ENCODE data around the gene BBC3.
"Not testable (repeated sequence)": the region's sequence is repeated elsewhere in the genome, so short reads cannot be mapped to it uniquely, and the experiment has no call there.

BBC3 gene, protein sequence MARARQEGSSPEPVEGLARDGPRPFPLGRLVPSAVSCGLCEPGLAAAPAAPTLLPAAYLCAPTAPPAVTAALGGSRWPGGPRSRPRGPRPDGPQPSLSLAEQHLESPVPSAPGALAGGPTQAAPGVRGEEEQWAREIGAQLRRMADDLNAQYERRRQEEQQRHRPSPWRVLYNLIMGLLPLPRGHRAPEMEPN

DNA sequence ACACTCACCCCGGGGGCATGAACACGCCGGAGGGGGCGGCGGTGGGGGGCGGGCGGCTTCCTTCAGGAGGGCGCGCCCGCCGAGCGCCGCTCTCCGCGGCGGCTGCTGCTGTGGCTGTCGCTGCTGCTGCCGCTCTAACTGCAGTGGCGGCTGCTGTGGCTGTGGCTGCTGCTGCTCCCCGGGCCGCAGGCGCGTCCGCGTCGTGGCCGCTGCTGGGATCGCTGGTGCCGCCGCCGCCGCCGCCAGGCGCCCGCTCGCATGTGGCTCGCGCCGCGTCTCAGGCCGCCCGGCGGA lies at the start of gene BBC3:
Gene BBC3 (minus strand): TSS at position 279 of the 294 bp plus-strand sequence. CDS start 2,768 bp downstream, outside the sequence.
- no peak for DNase-seq

DNA sequence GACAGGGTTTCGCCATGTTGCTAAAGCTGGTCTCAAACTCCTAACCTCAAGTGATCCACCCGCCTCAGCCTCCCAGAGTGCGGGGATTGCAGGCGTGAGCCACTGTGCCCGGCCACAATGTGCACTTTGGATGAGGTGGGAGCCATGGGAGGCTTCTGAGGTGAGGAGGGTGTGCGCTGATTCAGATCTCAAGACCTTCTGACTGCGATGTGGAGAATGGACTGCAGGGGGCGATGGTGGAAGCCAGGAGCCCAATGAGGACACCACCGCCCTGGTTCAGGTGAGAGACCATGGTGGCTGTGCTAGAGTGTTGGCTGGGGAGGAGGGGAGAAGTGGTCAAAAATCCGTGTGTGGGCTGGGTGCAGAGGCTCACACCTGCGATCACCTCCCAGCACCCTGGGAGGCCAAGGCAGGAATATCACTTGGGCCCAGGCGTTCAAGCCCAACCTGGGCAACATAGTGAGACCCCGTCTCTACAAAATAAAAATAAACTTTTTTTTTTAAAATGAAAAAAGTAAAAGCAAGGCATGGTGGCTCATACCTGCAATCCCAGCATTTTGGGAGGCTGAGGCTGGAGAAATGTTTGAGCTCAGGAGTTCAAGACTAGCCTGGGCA lies 49.3 kb upstream of the BBC3 start:
- peak; percentile 63 for DNase-seq

DNA sequence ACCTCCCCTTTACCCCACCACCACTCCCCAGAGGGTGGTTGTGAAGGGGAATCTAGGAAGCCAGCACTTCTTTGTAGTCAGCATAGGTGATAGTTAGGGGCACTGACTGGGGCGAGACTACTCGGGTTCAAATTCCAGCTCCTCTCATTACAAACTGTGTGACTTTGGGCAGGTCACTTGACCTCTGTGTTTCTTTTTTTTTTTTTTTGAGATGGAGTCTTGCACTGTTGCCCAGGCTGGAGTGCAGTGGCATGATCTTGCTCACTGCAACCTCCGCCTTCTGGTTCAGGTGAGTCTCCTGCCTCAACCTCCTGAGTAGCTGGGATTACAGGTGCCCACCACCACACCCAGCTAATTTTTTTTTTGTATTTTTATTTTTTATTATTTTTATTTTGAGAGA lies 45.5 kb upstream of the BBC3 start:
- DNase-seq = not testable (repeated sequence)

DNA sequence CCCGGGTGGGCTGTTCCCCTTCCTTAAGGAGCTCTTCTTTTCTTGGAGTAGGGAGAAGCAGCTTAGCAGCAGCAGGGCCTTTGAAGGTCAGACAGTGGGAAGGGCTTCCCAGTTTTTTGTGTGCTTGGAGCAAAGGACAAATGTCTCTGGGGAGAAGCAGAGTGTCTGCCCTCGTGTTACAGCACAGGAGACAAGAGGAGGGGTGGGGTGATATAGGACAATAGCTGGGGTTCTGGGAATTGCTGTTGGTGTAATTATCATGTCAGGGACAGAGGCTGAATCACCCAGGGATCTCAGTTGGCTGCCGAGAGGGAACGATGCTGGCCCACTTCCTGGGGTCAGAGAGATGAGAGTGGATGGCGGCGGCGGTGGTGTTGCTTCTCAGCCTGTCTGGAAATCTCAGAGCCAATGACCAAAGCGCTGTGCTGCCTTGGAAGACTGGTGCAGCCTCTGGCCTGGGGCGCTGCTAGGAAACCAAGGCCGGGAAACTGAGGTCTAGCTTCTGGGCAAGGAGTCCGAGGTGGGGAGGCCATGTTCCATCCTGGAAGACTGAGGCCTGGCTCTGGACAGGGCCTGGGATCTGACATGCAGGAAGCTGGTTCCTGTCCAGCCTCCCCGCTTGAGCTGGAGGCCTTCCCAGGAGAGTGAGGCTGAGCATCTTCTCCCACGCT lies 44.9 kb upstream of the BBC3 start:
- no peak for DNase-seq

DNA sequence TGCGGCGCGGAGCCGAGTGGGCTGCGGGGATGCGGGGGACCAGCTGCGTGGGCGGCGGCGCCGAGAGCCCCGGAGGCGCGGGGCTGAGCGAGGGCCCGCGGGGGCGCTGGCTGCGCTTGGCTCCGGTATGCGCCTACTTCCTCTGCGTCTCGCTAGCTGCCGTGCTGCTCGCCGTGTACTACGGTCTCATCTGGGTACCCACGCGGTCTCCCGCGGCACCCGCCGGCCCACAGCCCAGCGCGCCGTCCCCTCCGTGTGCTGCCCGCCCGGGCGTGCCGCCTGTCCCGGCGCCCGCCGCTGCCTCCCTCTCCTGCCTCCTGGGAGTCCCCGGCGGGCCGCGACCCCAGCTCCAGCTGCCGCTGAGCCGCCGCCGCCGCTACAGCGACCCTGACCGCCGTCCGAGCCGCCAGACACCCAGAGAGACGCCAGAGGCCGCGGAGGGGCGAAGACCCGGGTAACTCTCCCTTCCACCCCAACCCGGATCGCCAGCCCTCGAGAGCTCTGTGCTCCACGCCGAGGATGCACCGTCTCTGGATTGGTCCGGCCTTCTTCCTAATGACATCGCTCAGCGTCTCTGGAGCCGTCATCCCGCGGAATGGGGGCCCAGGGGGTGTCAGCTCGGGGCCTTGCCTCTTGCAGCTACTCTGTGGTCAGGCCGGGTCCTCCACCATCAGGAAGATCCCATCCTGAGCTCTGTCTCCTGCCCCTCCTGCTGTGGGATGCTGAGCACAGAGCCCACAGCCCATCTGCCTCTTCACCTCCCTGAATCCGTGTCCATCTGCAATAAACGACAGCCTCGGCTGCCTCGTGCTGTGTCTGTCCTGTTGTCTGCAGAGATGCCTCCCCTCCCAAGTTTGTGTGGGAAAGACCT lies 44.1 kb upstream of the BBC3 start:
- no peak for DNase-seq

DNA sequence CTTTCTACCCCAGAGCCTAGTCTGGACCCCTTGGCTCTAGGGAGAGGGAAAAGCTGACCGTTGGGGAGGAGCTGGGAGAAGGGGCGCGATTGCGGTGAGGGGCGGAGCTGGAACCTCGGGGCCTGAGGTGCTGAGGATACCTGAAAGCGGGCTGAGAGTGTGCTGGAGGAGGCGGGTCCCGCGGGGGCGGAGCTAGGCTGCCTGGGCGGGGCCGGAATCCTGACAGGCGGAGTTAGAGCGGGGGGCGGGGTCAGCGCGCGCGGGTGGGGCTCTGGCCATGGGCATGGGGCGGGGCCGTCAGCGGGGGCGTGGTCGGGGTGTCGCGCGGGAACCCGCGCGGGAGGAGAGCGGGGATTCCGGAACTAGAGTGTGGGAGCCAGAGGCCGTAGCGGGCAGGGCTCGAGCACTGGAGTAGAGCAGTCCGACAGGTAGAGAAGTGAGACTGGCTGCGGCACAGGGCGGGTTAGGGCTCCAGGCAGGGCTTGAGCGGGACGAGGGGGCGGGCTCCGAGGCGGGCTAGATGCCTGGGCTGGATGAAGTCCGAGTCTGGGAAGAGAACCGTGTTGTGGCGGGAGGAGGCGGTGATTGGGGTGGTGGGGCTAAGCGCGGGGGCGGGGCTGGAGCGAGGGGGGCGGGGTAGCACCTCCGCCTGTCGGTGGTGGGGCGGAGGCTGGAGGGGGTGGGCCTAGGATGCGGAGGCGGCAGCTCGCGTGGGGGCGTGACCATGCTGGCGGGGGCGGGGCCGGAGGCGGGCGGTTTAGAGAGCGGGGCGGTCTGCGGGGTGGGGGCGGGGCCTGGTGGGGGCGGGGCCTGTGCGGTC lies 43.3 kb upstream of the BBC3 start, which contains the start of gene INAFM1:
Gene INAFM1 (plus strand): TSS at position 815 of the 820 bp plus-strand sequence. CDS start 35 bp downstream, outside the sequence.
- peak; percentile 99 for DNase-seq

DNA sequence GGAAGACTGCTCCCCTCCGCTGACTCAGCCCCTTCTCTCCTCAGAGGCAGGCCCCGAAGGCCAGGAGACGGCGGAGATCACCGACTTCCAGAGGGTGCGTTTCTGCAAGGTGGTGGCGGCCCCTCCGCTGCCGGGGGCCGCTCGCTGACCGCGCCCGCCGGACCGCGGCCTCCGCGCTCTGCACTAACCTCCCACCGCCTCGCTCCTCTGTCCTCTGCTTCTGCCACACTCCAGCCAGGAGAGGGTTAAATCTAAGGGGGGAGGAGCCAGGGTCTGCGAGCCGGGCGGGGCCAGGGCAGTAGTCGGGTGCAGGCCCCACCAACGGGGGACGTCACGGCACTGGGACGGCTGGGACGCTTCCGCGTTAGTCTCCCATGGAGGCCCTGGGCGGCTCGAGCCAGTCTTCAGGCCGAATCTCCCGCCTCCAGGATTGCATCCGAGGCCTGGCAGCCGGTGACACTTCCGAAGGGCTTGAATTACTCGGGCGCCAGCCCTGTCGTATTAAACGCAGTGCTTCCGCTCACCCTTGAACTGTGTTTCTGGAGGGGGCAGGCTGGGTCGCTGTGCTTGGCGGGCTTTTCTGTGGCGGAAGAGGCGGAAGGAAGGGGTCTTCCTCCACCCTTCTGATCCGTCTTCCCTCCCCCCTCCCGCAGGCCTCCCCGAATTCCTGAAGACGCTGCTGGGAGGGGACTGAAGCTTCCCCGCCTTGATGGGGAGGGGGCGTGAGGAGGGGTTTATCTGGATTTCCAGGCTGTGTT lies 42.5 kb upstream of the BBC3 start:
- DNase-seq = peak; percentile 92

DNA sequence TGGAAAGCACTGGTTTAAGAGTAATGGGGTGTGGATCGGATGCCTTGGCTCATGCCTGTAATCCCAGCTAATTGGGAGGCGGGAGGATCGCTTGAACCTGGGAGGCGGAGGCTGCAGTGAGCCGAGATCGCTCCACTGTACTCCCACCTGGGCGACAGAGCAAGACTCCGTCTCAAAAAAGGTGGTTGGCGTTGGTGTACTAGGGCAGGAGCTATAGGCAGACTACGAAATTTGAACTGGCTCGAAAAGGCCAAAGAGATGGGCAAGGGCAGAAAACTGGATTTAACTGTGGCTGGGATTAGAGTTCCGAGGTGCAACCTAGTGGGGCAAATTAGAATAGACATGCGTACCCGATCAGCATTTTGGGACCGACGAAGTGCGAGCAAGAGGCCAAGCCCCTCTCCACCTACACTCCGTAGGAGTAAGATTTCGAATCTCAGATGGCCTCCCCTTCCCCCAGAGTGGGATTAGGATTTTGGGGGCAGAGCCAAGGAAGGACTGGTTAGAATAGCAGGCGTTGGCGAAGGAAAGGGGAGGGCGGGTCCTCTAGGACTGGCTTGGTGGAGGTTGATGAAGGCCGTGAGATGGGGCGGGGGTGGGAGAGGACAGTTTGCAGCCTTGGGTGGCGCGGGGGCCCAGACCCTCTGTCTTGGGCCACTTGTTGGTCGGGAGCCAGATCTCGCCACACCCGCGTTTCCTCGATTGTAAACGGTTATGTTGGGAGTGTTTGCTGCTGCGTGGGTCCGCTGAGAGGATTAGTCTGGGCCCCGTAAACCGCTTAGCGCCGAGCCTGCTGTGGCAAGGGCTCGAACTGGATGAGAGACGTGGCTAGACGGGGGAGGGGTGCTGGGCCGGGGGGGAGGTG lies 41.7 kb upstream of the BBC3 start:
- no peak for DNase-seq

DNA sequence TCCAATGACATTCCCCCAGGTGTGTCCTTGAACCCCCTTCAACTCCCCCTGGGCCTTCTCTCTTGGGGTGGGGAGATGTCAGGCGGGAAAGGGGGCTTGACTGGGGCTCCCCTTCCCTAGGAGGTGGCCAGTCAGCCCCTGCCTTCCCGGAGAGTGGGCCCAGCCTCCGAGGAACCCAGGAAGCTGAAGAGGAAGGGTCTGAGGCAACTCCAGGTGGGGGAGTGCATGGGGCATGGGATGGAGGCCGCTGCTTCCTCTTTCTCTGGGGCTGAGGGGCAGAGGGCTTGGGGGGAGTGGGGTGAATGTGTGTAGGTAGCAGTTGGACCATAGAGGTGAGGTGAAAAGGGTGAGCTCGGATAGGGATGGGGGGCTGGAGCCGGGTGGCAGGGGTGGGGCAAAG lies 41.0 kb upstream of the BBC3 start:
- DNase-seq = no peak

DNA sequence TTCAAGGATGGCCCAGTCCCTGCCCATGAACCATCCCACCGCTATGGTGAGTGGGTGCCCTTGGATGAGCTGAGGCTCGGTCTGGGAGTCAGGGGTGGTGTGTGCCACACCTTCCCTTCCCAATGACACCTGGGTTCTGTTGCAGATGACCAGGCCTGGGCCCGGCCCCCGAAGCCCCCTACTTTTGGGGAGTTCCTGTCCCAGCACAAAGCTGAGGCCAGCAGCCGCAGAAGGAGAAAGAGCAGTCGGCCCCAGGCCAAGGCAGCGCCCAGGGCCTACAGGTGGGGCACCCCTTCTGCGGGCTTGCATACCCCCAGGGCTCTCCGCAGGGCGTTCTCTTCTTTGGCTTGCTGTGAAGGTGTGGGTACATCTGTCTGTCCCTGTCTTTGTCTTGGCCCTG lies 39.4 kb upstream of the BBC3 start:
- DNase-seq = no peak

DNA sequence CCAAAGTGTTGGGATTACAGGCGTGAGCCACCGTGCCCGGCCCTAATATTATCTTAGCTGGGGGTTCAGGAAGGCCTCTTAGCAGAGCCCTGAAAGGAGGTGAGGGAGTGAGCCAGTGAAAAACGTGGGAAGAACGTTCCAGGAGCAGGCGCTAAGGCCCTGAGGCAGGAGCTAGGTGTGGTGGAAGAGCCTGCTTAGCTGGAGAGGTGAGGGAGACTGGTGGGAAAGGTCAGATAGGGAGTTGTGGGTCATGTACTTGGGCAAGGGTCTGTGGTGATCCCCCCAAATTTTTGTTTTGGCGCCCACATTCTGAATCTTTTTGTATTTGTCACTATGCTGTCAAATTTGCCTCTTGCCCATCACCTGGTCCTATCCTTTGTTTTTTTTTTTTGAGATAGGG lies 38.6 kb upstream of the BBC3 start:
- no peak for DNase-seq

DNA sequence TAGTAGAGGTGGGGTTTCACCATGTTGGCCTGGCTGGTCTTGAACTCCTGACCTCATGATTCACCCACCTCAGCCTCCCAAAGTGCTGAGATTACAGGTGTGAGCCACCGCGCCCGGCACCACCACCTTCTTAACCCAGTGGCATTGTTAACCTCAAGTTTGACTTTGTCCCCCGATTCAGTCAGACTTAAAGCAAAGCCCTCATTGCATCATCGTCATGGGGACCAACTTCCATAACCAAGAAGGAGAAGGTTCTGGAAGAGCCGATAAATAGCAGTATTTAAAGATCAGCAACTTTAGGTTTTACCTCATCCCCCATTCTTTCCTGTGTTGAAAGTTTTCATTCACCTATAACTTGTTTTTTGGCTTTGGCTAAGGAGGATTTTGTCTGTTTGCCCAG lies 37.0 kb upstream of the BBC3 start:
- no peak for DNase-seq

DNA sequence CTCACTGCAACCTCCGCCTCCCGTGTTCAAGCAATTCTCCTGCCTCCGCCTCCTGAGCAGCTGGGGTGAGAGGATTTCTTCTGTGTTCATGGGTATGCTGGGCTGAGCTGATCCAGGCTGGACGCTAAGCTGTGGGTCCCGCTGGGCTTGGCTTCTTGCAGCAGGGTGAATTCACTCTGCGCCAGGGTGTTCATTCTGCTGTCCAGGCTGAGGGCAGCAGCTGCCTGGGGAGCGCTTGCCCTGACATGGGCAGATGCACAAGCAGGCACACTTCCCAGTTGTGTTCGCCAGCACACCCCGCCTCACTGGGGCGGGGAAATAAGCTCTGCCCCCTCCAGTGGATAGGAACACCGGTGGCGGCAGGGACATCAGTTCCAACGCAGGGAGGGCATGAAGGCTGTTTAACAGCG lies 36.4 kb upstream of the BBC3 start:
- no peak for DNase-seq

DNA sequence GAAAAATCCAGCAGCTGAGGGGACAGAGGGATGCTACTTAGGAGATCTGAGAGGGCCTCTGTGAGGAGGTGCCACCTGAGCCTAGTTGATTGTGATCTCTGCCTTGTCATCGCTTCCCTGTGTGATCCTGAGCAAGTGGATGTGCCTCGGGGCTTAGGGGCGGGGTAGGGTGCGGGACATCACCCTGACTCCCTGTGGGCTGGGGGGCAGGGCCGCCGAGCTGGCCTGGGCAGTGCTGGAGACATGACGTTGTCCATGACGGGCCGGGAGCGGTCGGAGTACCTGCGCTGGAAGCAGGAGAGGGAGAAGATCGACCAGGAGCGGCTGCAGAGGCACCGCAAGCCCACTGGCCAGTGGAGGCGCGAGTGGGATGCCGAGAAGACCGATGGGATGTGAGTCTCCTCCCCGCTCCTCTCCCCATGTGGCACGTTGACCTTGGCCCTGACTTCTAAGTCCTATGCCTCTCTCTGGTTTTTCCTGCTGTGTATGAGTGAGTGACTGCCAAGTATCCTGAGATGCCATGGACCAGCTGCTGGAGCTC lies 35.5 kb upstream of the BBC3 start:
- DNase-seq = no peak

DNA sequence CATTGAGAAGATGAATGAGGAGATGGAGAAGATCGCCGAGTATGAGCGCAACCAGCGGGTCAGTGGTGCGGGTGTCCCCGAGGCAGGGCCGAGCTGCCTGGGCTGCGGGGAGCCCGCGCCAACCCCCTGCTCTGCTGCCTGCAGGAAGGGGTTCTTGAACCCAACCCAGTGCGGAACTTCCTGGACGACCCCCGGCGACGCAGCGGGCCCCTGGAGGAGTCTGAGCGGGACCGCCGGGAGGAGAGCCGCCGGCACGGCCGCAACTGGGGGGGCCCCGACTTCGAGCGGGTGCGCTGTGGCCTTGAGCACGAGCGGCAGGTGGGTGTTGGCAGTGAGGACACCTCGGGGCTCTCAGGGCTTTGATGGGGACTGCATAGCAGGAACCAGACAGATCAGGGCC lies 33.6 kb upstream of the BBC3 start:
- no peak for DNase-seq

DNA sequence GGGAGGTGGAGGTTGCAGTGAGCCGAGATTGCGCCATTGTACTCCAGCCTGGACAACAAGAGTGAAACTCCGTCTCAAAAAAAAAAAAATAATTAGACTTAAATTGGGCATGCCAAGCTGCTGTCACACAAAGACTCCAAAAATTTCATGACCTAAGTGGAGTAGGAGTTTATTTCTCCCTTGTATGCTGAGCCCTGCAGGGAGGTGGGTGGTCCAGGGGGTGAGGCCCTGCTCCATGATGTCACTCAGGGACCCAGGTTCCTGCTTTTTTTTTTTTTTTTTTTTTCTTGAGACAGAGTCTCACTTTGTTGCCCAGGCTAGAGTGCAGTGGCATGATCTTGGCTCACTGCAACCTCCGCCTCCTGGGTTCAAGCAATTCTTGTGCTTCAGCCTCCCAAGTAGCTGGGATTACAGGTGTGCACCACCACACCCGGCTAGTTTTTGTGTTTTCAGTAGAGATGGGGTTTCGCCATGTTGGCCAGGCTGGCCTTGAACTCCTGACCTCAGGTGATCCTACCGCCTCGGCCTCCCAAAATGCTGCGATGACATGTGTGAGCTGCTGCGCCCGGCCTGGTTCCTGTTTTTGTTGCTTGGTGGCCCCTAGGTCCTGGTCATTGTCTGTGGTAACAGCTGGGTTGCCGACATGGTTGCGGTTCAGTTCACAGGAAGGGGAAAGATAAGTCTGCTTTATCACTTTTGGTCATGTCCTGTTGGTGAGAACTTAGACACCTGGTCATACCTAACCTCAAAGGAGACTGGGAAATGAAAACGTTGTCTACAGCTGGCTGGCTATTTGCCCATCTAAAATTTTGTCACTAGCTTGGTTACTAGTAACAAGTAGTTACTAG lies 31.2 kb upstream of the BBC3 start:
- not testable (repeated sequence) for DNase-seq

DNA sequence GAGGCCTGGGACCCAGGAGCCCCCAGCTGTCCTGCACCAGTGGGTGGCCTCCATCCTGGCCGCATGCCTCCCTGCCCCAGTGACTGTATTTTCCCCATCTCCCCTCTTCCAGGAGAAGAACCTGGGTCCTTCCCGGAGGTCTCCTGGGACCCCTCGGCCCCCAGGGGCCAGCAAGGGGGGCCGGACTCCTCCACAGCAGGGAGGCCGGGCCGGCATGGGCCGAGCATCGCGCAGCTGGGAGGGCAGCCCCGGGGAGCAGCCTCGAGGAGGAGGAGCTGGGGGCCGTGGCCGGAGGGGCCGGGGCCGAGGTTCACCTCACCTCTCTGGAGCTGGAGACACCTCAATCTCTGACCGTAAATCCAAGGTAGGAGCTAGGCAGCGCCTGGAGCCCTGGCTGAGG lies 29.5 kb upstream of the BBC3 start:
- no peak for DNase-seq

DNA sequence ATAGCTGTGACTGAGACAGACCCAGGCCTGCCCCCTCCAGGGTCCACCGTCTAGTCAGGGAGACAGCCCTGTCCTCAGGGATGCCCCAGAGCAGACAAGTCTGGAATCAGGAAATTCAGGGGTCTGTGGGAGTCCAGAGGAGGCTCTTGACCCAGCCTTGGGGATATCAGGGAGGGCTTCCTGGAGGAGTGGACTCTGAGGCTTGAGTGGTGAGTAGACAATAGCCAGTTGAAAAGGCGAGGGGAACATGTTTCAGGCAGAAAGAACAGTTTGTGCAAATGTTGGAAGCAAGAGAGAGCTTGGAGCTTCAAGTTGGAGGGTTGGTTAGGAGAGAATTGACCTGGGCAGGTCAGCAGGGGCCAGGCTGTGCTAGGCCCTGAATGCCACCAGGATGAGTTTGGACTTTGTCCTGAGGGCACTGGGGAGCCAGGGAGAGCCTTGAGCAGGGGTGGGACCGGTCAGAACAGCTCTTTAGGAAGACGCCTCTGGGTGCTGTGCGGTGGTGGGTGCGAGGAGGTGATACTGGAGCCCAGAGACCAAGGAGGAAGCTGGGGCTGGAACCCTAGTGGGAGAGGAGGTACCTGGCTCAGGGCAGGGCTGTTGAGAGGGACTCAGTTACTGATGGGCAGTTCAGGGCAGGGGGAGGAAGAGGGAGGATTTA lies 28.0 kb upstream of the BBC3 start:
- DNase-seq = no peak

DNA sequence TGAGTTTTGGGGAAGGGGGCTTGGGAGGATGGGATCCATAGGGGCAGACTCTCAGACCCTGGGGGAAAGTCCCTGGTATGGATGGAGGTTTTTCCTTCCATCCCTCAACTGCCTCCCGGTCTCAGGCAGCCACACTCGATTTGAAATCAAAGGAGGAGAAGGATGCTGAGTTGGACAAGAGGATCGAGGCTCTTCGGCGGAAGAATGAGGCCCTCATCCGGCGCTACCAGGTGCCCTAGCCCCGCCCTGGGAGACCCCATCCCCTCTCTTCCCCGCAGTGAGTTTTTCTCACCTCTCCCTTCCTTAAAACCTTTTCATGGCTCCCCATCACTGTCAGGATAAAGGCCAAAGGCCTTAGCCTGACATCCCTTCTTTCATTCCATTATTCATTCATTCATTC lies 27.4 kb upstream of the BBC3 start:
- no peak for DNase-seq
